Measurements from ENCODE around the gene CRIM1. TPM values are rescaled to one million over a fixed set of nuclear protein-coding genes. Genes with fewer than 3 reads are reported as not detected.

Gene CRIM1
- total and polyA plus RNA-seq, 2 experiments from 2014 or later = 10.5 to 36.4 TPM

DNA sequence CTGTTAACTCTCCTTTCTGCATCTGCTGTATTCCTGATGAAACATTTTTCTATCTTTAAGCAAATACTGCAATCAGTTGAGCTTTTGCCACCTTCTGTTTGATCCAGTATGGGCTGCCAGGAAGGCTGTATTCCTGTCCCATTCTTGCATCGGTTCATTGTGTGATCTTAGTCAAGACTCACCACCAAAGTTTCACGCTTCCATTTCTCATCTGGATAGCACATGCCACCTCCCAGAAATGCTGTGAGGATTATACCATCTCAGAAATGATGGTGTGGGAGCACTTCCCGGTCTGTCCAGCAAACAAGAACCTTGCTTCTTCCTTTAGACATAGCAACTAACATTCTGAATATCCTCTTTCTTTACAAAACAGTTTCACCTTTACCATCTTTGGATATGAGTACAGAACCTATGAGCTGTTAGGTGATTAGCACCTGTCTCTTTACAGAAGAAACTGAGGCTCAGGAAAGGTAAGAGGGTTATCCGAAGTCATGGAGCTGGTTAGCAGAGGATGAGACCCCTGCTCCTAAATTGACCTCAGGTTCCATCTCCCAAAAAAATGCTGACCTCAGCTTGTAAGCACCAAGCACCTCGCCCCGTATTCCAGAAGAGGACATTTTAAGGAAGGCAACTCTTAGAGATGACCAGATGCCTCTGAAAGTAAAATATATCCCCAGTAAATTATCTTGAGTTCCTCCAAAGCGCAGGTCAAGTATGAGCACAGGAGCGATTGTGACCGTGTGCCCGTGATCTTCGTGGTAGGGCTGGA lies 185.6 kb downstream of the CRIM1 start:
- TF ChIP-seq STAT1 (IDR thresholded peaks at IDR 0.05; ENCODE audit: unreplicated experiment) (no peak), ZNF331 (CRISPR knock-in tag; IDR thresholded peaks at IDR 0.05; ENCODE audit: low read depth) (no peak), JUNB (IDR thresholded peaks at IDR 0.05; ENCODE audit: unreplicated experiment) (no peak), POLR2AphosphoS5 (IDR thresholded peaks at IDR 0.05; ENCODE audit: low read depth) (no peak), CREB1 (CRISPR knock-in tag; IDR thresholded peaks at IDR 0.05; ENCODE audit: low read depth) (no peak)
- TF ChIP-seq, protein P1, sequence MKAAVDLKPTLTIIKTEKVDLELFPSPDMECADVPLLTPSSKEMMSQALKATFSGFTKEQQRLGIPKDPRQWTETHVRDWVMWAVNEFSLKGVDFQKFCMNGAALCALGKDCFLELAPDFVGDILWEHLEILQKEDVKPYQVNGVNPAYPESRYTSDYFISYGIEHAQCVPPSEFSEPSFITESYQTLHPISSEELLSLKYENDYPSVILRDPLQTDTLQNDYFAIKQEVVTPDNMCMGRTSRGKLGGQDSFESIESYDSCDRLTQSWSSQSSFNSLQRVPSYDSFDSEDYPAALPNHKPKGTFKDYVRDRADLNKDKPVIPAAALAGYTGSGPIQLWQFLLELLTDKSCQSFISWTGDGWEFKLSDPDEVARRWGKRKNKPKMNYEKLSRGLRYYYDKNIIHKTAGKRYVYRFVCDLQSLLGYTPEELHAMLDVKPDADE (IDR thresholded peaks at IDR 0.05) = no peak
- TF ChIP-seq, protein P2, sequence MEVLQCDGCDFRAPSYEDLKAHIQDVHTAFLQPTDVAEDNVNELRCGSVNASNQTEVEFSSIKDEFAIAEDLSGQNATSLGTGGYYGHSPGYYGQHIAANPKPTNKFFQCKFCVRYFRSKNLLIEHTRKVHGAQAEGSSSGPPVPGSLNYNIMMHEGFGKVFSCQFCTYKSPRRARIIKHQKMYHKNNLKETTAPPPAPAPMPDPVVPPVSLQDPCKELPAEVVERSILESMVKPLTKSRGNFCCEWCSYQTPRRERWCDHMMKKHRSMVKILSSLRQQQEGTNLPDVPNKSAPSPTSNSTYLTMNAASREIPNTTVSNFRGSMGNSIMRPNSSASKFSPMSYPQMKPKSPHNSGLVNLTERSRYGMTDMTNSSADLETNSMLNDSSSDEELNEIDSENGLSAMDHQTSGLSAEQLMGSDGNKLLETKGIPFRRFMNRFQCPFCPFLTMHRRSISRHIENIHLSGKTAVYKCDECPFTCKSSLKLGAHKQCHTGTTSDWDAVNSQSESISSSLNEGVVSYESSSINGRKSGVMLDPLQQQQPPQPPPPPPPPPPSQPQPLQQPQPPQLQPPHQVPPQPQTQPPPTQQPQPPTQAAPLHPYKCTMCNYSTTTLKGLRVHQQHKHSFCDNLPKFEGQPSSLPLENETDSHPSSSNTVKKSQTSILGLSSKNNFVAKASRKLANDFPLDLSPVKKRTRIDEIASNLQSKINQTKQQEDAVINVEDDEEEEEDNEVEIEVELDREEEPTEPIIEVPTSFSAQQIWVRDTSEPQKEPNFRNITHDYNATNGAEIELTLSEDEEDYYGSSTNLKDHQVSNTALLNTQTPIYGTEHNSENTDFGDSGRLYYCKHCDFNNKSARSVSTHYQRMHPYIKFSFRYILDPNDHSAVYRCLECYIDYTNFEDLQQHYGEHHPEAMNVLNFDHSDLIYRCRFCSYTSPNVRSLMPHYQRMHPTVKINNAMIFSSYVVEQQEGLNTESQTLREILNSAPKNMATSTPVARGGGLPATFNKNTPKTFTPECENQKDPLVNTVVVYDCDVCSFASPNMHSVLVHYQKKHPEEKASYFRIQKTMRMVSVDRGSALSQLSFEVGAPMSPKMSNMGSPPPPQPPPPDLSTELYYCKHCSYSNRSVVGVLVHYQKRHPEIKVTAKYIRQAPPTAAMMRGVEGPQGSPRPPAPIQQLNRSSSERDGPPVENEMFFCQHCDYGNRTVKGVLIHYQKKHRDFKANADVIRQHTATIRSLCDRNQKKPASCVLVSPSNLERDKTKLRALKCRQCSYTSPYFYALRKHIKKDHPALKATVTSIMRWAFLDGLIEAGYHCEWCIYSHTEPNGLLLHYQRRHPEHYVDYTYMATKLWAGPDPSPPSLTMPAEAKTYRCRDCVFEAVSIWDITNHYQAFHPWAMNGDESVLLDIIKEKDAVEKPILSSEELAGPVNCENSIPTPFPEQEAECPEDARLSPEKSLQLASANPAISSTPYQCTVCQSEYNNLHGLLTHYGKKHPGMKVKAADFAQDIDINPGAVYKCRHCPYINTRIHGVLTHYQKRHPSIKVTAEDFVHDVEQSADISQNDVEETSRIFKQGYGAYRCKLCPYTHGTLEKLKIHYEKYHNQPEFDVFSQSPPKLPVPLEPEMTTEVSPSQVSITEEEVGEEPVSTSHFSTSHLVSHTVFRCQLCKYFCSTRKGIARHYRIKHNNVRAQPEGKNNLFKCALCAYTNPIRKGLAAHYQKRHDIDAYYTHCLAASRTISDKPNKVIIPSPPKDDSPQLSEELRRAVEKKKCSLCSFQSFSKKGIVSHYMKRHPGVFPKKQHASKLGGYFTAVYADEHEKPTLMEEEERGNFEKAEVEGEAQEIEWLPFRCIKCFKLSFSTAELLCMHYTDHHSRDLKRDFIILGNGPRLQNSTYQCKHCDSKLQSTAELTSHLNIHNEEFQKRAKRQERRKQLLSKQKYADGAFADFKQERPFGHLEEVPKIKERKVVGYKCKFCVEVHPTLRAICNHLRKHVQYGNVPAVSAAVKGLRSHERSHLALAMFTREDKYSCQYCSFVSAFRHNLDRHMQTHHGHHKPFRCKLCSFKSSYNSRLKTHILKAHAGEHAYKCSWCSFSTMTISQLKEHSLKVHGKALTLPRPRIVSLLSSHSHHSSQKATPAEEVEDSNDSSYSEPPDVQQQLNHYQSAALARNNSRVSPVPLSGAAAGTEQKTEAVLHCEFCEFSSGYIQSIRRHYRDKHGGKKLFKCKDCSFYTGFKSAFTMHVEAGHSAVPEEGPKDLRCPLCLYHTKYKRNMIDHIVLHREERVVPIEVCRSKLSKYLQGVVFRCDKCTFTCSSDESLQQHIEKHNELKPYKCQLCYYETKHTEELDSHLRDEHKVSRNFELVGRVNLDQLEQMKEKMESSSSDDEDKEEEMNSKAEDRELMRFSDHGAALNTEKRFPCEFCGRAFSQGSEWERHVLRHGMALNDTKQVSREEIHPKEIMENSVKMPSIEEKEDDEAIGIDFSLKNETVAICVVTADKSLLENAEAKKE (CRISPR knock-in tag; IDR thresholded peaks at IDR 0.05) = no peak
- Mint-ChIP-seq H3K4me1 (no peaks in the 10 kb centered on the region), H3K9me3 (no peaks in the 10 kb centered on the region), H3K27me3 (ENCODE audit: insufficient read depth, low read depth, poor library complexity) (peaks cover 2% of the 10 kb centered on the region), H3K4me3 (no peak overlapping the region), H3K27ac (no peak overlapping the region), H3K36me3 (ENCODE audit: low read depth) (peaks cover 28% of the 10 kb centered on the region)
- no peak overlapping the region for H2AFZ ChIP-seq
- no peaks in the 10 kb centered on the region for H3K4me1 ChIP-seq (ENCODE audit: insufficient read depth)
- peaks cover 17% of the 10 kb centered on the region for H3K36me3 ChIP-seq (ENCODE audit: insufficient read depth)
- H3K4me2 ChIP-seq = no peak overlapping the region
- H3K27ac ChIP-seq (ENCODE audit: low read depth) = no peak overlapping the region
- no peaks in the 10 kb centered on the region for H3K79me2 ChIP-seq (replicated peaks; ENCODE audit: insufficient read depth)
- no peak overlapping the region for H3K4me3 ChIP-seq
- H3K9me2 ChIP-seq (ENCODE audit: insufficient read depth) = no peaks in the 10 kb centered on the region
- DNase-seq (ENCODE audit: low spot score) (no peak), ATAC-seq (no peak)
- peaks cover 10% of the 10 kb centered on the region for H4K20me1 ChIP-seq (replicated peaks; ENCODE audit: insufficient read depth)
- no peaks in the 10 kb centered on the region for H3K27me3 ChIP-seq (ENCODE audit: insufficient read depth)
- no peaks in the 10 kb centered on the region for H3F3A ChIP-seq (replicated peaks; ENCODE audit: low read depth)
